ENCODE measurements around the gene NR2E3. TPM values are rescaled to one million over a fixed set of nuclear protein-coding genes. Genes with fewer than 3 reads are reported as not detected.

Gene NR2E3
- total RNA-seq, 1 donor from 2014 or later: not detected

DNA sequence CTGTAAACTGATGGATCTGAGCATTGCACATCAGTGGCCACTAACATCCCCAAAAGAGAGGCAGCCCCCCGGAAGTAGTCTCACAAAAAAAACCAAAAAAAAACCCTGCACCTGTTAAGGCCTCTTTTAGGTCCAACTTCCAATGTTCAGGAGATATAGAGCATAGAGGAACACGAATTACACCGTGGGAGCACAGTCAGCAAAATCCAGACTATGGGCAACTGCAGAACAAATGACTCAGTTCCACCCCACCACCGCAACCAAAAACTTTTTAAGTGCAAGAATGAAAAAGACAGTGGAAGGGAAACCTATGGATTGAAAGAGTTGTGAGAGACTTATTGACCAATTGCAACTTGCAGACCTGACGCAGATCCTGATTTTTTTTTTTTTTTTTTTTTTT is 42.2 kb upstream of the NR2E3 start:
- Histone ChIP-seq H3K9me3 (ENCODE audit: insufficient read depth, low read depth, low read length) (no peaks in the 10 kb centered on the region), H2AFZ (ENCODE audit: low read depth, low read length) (no peak overlapping the region), H3K79me2 (ENCODE audit: insufficient read depth, low read length) (no peaks in the 10 kb centered on the region), H4K20me1 (ENCODE audit: insufficient read depth, low read length) (no peaks in the 10 kb centered on the region), H3K4me3 (ENCODE audit: insufficient read depth, low read depth, low read length) (no peak overlapping the region), H3K4me1 (ENCODE audit: insufficient read depth, low read length) (no peaks in the 10 kb centered on the region), H3K27me3 (ENCODE audit: insufficient read depth, low read length) (no peaks in the 10 kb centered on the region), H3K36me3 (ENCODE audit: insufficient read depth, low read length) (no peaks in the 10 kb centered on the region), H3K9ac (ENCODE audit: low read length) (no peak overlapping the region), H3K27ac (ENCODE audit: low read depth, low read length) (no peak overlapping the region), H3K4me2 (ENCODE audit: low read length) (no peak overlapping the region)
- Mint-ChIP-seq H3K36me3 (ENCODE audit: low read depth, unreplicated experiment) (no peaks in the 10 kb centered on the region), H3K4me3 (ENCODE audit: unreplicated experiment) (no peak overlapping the region), H3K27me3 (ENCODE audit: low read depth, unreplicated experiment) (no peaks in the 10 kb centered on the region), H3K4me1 (ENCODE audit: low read depth, unreplicated experiment) (no peaks in the 10 kb centered on the region), H3K9me3 (ENCODE audit: unreplicated experiment) (peaks cover 5% of the 10 kb centered on the region), H3K27ac (ENCODE audit: unreplicated experiment) (no peak overlapping the region)
- no peak for TF ChIP-seq CTCF (IDR thresholded peaks at IDR 0.05; ENCODE audit: insufficient read depth, low read depth, low read length)
- no peak for TF ChIP-seq EZH2 (IDR thresholded peaks at IDR 0.05; ENCODE audit: insufficient read depth, low read length)
- DNase-seq (ENCODE audit: low read depth) (no peak), FAIRE-seq (no peak)

DNA sequence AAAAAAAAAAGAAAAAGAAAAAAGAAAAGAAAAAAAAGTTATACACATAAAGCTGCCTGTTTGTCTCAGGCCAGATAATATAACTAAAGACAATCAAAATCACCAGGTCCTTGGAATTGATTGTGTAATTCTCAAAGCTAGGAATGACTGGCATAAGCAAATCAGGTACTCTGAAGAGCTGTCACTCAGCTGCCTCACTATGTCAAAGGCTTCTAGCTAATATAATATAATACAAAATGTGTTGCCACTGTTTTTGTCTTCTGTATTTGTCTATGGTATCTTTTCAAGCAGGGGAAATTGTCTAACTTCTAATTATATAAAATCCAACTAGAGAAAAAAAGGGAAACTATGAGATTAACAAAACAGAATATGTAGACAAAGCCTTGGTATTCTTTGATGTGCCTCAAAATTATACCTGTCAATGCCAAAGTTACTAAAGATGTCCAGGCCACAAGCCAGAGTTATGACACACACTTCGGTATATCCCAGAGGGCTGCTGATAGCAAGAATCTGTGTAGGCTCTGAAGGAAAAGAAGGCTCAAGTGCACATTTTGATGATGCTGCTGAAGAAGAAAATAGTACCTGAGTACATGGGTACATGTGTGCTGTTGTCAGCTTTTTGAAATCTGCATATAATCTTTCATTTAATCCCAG is 37.0 kb upstream of the NR2E3 start:
- Histone ChIP-seq H3K4me3 (ENCODE audit: insufficient read depth, low read depth, low read length) (no peak overlapping the region), H3K79me2 (ENCODE audit: insufficient read depth, low read length) (no peaks in the 10 kb centered on the region), H3K4me2 (ENCODE audit: low read length) (no peak overlapping the region), H3K27me3 (ENCODE audit: insufficient read depth, low read length) (no peaks in the 10 kb centered on the region), H3K36me3 (ENCODE audit: insufficient read depth, low read length) (no peaks in the 10 kb centered on the region), H4K20me1 (ENCODE audit: insufficient read depth, low read length) (no peaks in the 10 kb centered on the region), H3K27ac (ENCODE audit: low read depth, low read length) (no peak overlapping the region), H3K9me3 (ENCODE audit: insufficient read depth, low read depth, low read length) (no peaks in the 10 kb centered on the region), H3K9ac (ENCODE audit: low read length) (no peak overlapping the region), H3K4me1 (ENCODE audit: insufficient read depth, low read length) (no peaks in the 10 kb centered on the region), H2AFZ (ENCODE audit: low read depth, low read length) (no peak overlapping the region)
- Mint-ChIP-seq H3K27ac (ENCODE audit: unreplicated experiment) (no peak overlapping the region), H3K9me3 (ENCODE audit: unreplicated experiment) (peaks cover 5% of the 10 kb centered on the region), H3K4me1 (ENCODE audit: low read depth, unreplicated experiment) (peaks cover 11% of the 10 kb centered on the region), H3K4me3 (ENCODE audit: unreplicated experiment) (no peak overlapping the region), H3K27me3 (ENCODE audit: low read depth, unreplicated experiment) (no peaks in the 10 kb centered on the region), H3K36me3 (ENCODE audit: low read depth, unreplicated experiment) (no peaks in the 10 kb centered on the region)
- DNase-seq (ENCODE audit: low read depth) (no peak), FAIRE-seq (no peak)
- TF ChIP-seq EZH2 (IDR thresholded peaks at IDR 0.05; ENCODE audit: insufficient read depth, low read length): no peak
- no peak for TF ChIP-seq CTCF (IDR thresholded peaks at IDR 0.05; ENCODE audit: insufficient read depth, low read depth, low read length)

DNA sequence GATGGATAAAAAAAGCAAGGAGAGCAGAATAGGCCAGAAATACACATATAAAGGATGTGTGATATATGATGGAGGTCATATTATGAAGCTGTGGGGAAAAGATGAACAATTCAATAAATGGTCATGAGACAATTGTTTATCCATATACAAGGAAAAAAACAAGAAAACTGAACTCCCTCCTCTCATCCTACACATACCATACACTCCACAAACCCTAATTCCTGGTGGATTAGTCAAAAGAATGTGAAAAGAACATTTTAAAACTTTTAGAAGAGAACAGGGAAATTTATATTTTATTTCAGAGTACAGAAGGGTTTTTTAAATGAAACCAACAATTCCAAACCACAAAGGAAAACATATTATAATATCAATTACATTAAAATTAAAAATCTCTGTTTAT is 34.5 kb upstream of the NR2E3 start:
- no peak overlapping the region for H3K4me2 ChIP-seq (ENCODE audit: low read length)
- H3K36me3 Mint-ChIP-seq (ENCODE audit: low read depth, unreplicated experiment): no peaks in the 10 kb centered on the region
- H3K79me2 ChIP-seq (ENCODE audit: insufficient read depth, low read length): no peaks in the 10 kb centered on the region
- peaks cover 5% of the 10 kb centered on the region for H3K9me3 Mint-ChIP-seq (ENCODE audit: unreplicated experiment)
- no peak overlapping the region for H3K27ac ChIP-seq (ENCODE audit: low read depth, low read length)
- H2AFZ ChIP-seq (ENCODE audit: low read depth, low read length): no peak overlapping the region
- H3K9ac ChIP-seq (ENCODE audit: low read length): no peak overlapping the region
- H3K36me3 ChIP-seq (ENCODE audit: insufficient read depth, low read length): no peaks in the 10 kb centered on the region
- FAIRE-seq (no peak), DNase-seq (ENCODE audit: low read depth) (no peak)
- H3K4me3 Mint-ChIP-seq (ENCODE audit: unreplicated experiment): no peak overlapping the region
- peaks cover 8% of the 10 kb centered on the region for H3K4me1 ChIP-seq (ENCODE audit: insufficient read depth, low read length)
- no peaks in the 10 kb centered on the region for H3K27me3 ChIP-seq (ENCODE audit: insufficient read depth, low read length)
- no peaks in the 10 kb centered on the region for H4K20me1 ChIP-seq (ENCODE audit: insufficient read depth, low read length)
- H3K27me3 Mint-ChIP-seq (ENCODE audit: low read depth, unreplicated experiment): no peaks in the 10 kb centered on the region
- TF ChIP-seq EZH2 (IDR thresholded peaks at IDR 0.05; ENCODE audit: insufficient read depth, low read length) (no peak), CTCF (IDR thresholded peaks at IDR 0.05; ENCODE audit: insufficient read depth, low read depth, low read length) (no peak)
- peaks cover 23% of the 10 kb centered on the region for H3K4me1 Mint-ChIP-seq (ENCODE audit: low read depth, unreplicated experiment)
- H3K27ac Mint-ChIP-seq (ENCODE audit: unreplicated experiment): no peak overlapping the region
- no peaks in the 10 kb centered on the region for H3K9me3 ChIP-seq (ENCODE audit: insufficient read depth, low read depth, low read length)
- no peak overlapping the region for H3K4me3 ChIP-seq (ENCODE audit: insufficient read depth, low read depth, low read length)

Data from astrocyte (in vitro differentiated cells and primary cell).